HEK293 (cell line): ENCODE results near the gene ZCCHC24.
A peak's percentile ranks its signal among the peaks of the same experiment; 100 is the strongest.

Experiments used
- CTCF ChIA-PET: fragments of 350-600 bp; formaldehyde crosslinking; extraction: SDS; loops from one replicate; lab custom pipeline; 2021; ENCODE audit warnings: antibody characterized with exemption; lab: Yijun Ruan, JAX
- POLR2A ChIA-PET: fragments of 300-600 bp; formaldehyde crosslinking; extraction: SDS; loops from one replicate; lab custom pipeline; 2020; ENCODE audit warnings: antibody characterized with exemption, inconsistent platforms; lab: Yijun Ruan, JAX
- H3K27ac ChIP-seq: fragments of 200-500 bp; sonication (Bioruptor generic); 2 replicates; pipeline ENCODE4 v1.5.1; 2014; ENCODE audit warnings: low read depth, low read length, control low read depth, inconsistent platforms; ENCODE audit errors: extremely low read depth
- H3K36me3 ChIP-seq, 2 experiments: fragments of 200-500 bp in 1 of 2; sonication (Bioruptor generic) in 1 of 2; 1 replicate in 1 of 2; 2 replicates in 1 of 2; pipeline ENCODE4 v1.5.1; 2014 to 2017; ENCODE audit warnings: inconsistent platforms in 2 of 2, low read length in 2 of 2; ENCODE audit not compliant: control insufficient read depth in 2 of 2, insufficient read depth in 1 of 2
- H3K4me1 ChIP-seq: fragments of 200-500 bp; sonication (Bioruptor generic); 2 replicates; pipeline ENCODE4 v1.5.1; 2014; ENCODE audit warnings: mild to moderate bottlenecking, low read length, inconsistent platforms; ENCODE audit not compliant: control insufficient read depth, insufficient read depth
- H3K4me3 ChIP-seq: 2 replicates; pipeline ENCODE4 v1.5.1; 2011; ENCODE audit warnings: low read depth, mild to moderate bottlenecking, control low read depth, low read length, moderate library complexity
- H3K9me3 ChIP-seq: fragments of 200-500 bp; sonication (Bioruptor generic); 2 replicates; pipeline ENCODE4 v1.5.1; 2014; ENCODE audit warnings: low read depth, low read length, inconsistent platforms; ENCODE audit not compliant: control insufficient read depth, insufficient read depth
- ATF2 ChIP-seq: fragments of 450-650 bp; formaldehyde crosslinking; IDR thresholded peaks from 2 replicates; pipeline ENCODE4 v1.5.1; 2016; ENCODE audit warnings: missing biosample characterization, missing genetic modification characterization, low read depth
- GFI1B ChIP-seq: fragments of 450-650 bp; formaldehyde crosslinking; IDR thresholded peaks from 2 replicates; pipeline ENCODE4 v1.5.1; 2016; ENCODE audit warnings: missing biosample characterization, missing genetic modification characterization
- GLIS1 ChIP-seq: fragments of 450-650 bp; formaldehyde crosslinking; IDR thresholded peaks from 2 replicates; pipeline ENCODE4 v1.5.1; 2016; ENCODE audit warnings: missing biosample characterization, missing genetic modification characterization
- GLIS2 ChIP-seq: fragments of 450-650 bp; formaldehyde crosslinking; IDR thresholded peaks from 2 replicates; pipeline ENCODE4 v1.5.1; 2016; ENCODE audit warnings: missing biosample characterization, missing genetic modification characterization
- KLF16 ChIP-seq: fragments of 450-650 bp; formaldehyde crosslinking; IDR thresholded peaks from 2 replicates; pipeline ENCODE4 v1.5.1; 2017; ENCODE audit warnings: missing biosample characterization, missing genetic modification characterization
- RBAK ChIP-seq: fragments of 450-650 bp; formaldehyde crosslinking; IDR thresholded peaks from 2 replicates; pipeline ENCODE4 v1.5.1; 2016; ENCODE audit warnings: missing biosample characterization, missing genetic modification characterization
- ZBTB48 ChIP-seq: fragments of 450-650 bp; formaldehyde crosslinking; IDR thresholded peaks from 2 replicates; pipeline ENCODE4 v1.5.1; 2016; ENCODE audit warnings: missing biosample characterization, missing genetic modification characterization
- ZFHX2 ChIP-seq: fragments of 450-650 bp; formaldehyde crosslinking; conservative IDR thresholded peaks from 2 replicates; pipeline ENCODE4 v1.5.1; 2016; ENCODE audit warnings: missing biosample characterization, missing genetic modification characterization
- ZIC2 ChIP-seq: fragments of 450-650 bp; formaldehyde crosslinking; IDR thresholded peaks from 2 replicates; pipeline ENCODE4 v1.5.1; 2016; ENCODE audit warnings: missing biosample characterization, missing genetic modification characterization
- ZNF146 ChIP-seq: fragments of 450-650 bp; formaldehyde crosslinking; IDR thresholded peaks from 2 replicates; pipeline ENCODE4 v1.5.1; 2016; ENCODE audit warnings: missing biosample characterization, missing genetic modification characterization
- ZNF148 ChIP-seq: fragments of 450-650 bp; formaldehyde crosslinking; IDR thresholded peaks from 2 replicates; pipeline ENCODE4 v1.5.0; 2017; ENCODE audit warnings: missing biosample characterization, missing genetic modification characterization, borderline replicate concordance
- ZNF18 ChIP-seq: fragments of 450-650 bp; formaldehyde crosslinking; IDR thresholded peaks from 2 replicates; pipeline ENCODE4 v1.5.1; 2016; ENCODE audit warnings: missing biosample characterization, missing genetic modification characterization
- ZNF274 ChIP-seq, 2 experiments: fragments of 200-500 bp in 1 of 2; fragments of 450-650 bp in 1 of 2; sonication (Bioruptor generic) in 1 of 2; formaldehyde crosslinking in 1 of 2; IDR thresholded peaks; 2 replicates each; pipeline versions ENCODE4 v1.5.1 to v1.6.1; 2014 to 2016; ENCODE audit warnings: borderline replicate concordance in 1 of 2, inconsistent platforms in 1 of 2, low read length in 1 of 2, missing biosample characterization in 1 of 2, missing genetic modification characterization in 1 of 2
- ZNF311 ChIP-seq: fragments of 450-650 bp; formaldehyde crosslinking; IDR thresholded peaks from 2 replicates; pipeline ENCODE4 v1.5.1; 2017; ENCODE audit warnings: missing biosample characterization, missing genetic modification characterization, borderline replicate concordance
- ZNF404 ChIP-seq: fragments of 450-650 bp; formaldehyde crosslinking; IDR thresholded peaks from 2 replicates; pipeline ENCODE4 v1.5.1; 2017; ENCODE audit warnings: missing biosample characterization, missing genetic modification characterization
- ZSCAN16 ChIP-seq: fragments of 450-650 bp; formaldehyde crosslinking; IDR thresholded peaks from 2 replicates; pipeline ENCODE4 v1.5.1; 2016; ENCODE audit warnings: missing biosample characterization, missing genetic modification characterization
- ZSCAN23 ChIP-seq: fragments of 450-650 bp; formaldehyde crosslinking; IDR thresholded peaks from 2 replicates; pipeline ENCODE4 v1.5.1; 2016; ENCODE audit warnings: missing biosample characterization, missing genetic modification characterization
- TF ChIP-seq, protein P1 (sequence below): fragments of 450-650 bp; formaldehyde crosslinking; optimal IDR thresholded peaks from 2 replicates; pipeline ENCODE3; 2016; ENCODE audit warnings: missing biosample characterization, mild to moderate bottlenecking, missing genetic modification characterization

Gene ZCCHC24

DNA sequence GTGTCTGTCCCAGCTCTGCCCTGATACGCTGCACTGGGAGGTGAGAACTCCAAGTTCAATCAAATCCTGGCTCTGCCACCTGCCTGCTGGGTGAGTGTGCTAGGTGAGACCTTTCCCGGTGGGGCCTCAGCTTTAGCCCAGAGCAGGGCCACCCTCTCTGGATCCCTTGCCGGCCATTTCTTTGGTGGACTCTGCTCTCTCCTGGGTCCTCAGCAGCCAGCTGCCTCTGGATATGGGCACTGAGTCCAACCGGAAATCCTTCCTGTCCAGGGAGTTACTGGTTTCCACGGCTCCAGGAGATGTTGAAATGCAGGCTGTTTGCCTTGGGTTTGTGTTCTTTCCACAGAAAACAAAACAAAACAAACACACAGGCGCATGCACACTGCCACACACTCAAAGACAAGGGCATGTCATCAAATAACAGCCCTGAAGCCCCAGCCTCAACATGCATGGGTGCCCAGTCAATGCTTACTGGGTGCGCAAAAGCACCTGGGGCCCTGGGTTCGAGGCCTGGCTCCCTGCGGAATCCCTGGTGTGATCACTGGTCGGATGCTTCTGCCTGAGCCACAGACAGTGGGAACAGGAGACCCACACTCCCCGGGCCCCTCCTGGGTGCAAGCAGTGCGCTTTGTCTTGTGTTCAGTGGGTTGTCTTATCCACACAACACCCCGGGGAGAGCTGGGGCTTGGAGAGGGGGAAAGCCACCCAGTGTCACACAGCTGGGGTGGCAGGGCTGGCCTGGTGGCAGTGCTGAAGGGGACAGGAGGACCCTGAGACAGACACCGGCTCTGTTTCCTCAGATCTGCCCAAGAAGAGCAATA, 65.1 kb downstream of the ZCCHC24 start:
- H3K27ac ChIP-seq = no peak overlapping the region

DNA sequence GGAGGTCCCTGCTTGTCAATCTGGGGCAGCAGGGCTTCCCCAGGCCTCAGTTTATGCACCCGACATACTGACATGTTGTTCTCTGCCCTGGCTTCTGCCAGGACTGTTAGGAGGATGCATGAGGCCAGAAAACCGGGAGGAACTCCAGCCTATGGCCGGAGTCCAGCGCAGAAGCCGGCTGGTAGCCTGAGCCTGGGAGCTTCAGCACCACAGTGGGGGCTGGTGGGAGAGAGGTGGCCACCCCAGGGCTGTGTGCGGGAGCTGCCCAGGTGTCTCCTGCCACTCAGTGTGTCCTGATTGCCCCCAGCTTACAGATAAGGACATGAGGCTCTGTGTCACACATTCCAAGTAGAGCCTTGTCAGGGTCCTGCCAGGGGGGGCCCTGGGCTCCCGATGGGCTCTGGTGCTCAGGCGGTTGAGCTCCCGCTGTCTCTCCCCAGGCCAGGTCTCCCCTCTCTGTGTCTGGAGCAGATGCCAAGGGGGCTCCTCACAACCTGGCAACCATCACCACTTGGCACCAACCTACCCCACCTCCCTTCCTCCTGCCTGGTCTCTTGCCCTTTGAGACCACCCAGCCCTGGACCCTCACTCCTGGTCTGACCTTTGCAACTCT, 65.8 kb downstream of the ZCCHC24 start:
- TF ChIP-seq RBAK (tag by site-specific recombination) = no peak
- no peak for TF ChIP-seq ZNF274 (IDR thresholded peaks at IDR 0.05; ENCODE audit: low read length)
- TF ChIP-seq ZNF274 (tag by site-specific recombination; IDR thresholded peaks at IDR 0.05; ENCODE audit: borderline replicate concordance) = no peak
- peak; percentile 39; the same call in 1 of the 2 replicates for TF ChIP-seq GLIS2
- no peak for TF ChIP-seq KLF16 (tag by site-specific recombination)
- no peak for TF ChIP-seq GFI1B
- peak; percentile 50 for TF ChIP-seq GLIS1
- no peak for TF ChIP-seq ZSCAN23
- peak; percentile 75; the same call in 1 of the 2 replicates for TF ChIP-seq ZIC2 (tag by site-specific recombination)
- TF ChIP-seq, all 188 proteins: peak for 3
- H3K9me3 ChIP-seq = no peaks in the 10 kb centered on the region
- H3K27ac ChIP-seq = no peak overlapping the region
- H3K4me3 ChIP-seq = no peak overlapping the region
- H3K36me3 ChIP-seq = no peaks in the 10 kb centered on the region
- ChIA-PET CTCF (no interaction called here), POLR2A (no interaction called here)
- H3K4me1 ChIP-seq = peaks cover 4% of the 10 kb centered on the region

More for the DNA sequence above, 65.1 kb downstream of the ZCCHC24 start:
- TF ChIP-seq, protein P1, sequence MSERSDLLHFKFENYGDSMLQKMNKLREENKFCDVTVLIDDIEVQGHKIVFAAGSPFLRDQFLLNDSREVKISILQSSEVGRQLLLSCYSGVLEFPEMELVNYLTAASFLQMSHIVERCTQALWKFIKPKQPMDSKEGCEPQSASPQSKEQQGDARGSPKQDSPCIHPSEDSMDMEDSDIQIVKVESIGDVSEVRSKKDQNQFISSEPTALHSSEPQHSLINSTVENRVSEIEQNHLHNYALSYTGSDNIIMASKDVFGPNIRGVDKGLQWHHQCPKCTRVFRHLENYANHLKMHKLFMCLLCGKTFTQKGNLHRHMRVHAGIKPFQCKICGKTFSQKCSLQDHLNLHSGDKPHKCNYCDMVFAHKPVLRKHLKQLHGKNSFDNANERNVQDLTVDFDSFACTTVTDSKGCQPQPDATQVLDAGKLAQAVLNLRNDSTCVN (tag by site-specific recombination) = no peak
- TF ChIP-seq ZBTB48 (tag by site-specific recombination) (0 out of 2 replicates have a peak, but pooled peaks have one; percentile 26), ZIC2 (tag by site-specific recombination) (0 out of 2 replicates have a peak, but pooled peaks have one; percentile 32)
- ChIA-PET POLR2A (no interaction called here), CTCF (interaction anchor here (0.5 to 1.0 kb wide), 2 partner anchors 8 to 87 kb away, joined by 3 read pairs; no protein-coding TSS in a partner anchor)
- Histone ChIP-seq H3K4me3 (no peak overlapping the region), H3K9me3 (no peaks in the 10 kb centered on the region), H3K36me3 (no peaks in the 10 kb centered on the region), H3K4me1 (peaks cover 4% of the 10 kb centered on the region)

GRCh38 chr10:79378647-79379511, 66.5 kb downstream of the ZCCHC24 start:
- ChIA-PET CTCF (no interaction called here), POLR2A (no interaction called here)
- no peaks in the 10 kb centered on the region for H3K9me3 ChIP-seq
- H3K4me3 ChIP-seq = no peak overlapping the region
- peaks cover 4% of the 10 kb centered on the region for H3K4me1 ChIP-seq
- no peak overlapping the region for H3K27ac ChIP-seq
- no peaks in the 10 kb centered on the region for H3K36me3 ChIP-seq
- TF ChIP-seq ZNF146 (tag by site-specific recombination) = no peak
- TF ChIP-seq ATF2 (tag by site-specific recombination) = no peak
- TF ChIP-seq ZNF148 (tag by site-specific recombination) = 0 out of 2 replicates have a peak, but pooled peaks have one; percentile 44
- peak; percentile 75 for TF ChIP-seq ZFHX2 (tag by site-specific recombination)
- TF ChIP-seq ZNF404 = no peak
- TF ChIP-seq ZSCAN16 = no peak
- 0 out of 2 replicates have a peak, but pooled peaks have one; percentile 48 for TF ChIP-seq ZNF18 (tag by site-specific recombination)
- TF ChIP-seq ZNF311 = peak; percentile 30; the same call in 1 of the 2 replicates
